GM21737 (cell line): ENCODE measurements around the gene TTC9B.

Source experiments
- ATAC-seq: cut with Tn5 transposase; IDR thresholded peaks from one replicate; pipeline ENCODE4 v1.9.1; 2021; ENCODE audit warnings: mild to moderate bottlenecking, moderate library complexity; ENCODE audit not compliant: unreplicated experiment

The TTC9B gene

DNA sequence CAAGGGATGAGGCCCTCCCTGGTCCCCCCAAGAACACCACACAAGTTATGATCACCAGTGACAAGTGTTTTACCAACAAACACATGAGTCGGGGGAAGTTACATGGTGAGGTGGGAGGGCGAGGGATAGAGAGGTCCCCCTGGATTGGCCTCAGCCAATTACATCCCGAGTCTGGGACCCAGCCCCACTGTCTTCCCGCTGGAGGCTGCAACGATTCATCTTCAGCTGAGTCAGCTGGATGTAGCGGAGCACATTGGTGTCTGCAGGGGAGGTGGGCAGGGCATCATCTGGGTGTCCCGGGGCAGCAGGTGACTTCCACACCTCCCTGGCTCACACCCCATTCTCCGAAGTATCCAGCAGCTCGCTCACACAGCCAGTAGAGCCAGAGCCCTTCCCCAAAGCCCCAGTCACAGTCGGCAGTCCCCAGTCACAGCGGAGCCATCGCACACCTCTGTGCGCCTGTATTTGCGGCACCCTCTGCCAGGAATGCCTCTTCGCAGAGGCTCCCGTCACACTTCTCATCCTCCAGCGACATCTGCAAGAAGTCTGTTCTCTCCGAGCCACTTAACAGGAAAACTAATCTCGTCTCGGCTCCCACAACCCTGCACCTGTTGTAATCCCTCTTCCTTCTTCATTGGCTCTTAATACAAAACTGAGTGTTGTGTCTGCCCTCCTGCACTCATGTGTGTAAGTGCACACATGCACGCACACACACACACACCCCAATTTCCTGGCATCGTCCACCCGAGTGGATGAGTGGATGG lies 2.0 kb downstream of the TTC9B start:
- ATAC-seq: no peak

DNA sequence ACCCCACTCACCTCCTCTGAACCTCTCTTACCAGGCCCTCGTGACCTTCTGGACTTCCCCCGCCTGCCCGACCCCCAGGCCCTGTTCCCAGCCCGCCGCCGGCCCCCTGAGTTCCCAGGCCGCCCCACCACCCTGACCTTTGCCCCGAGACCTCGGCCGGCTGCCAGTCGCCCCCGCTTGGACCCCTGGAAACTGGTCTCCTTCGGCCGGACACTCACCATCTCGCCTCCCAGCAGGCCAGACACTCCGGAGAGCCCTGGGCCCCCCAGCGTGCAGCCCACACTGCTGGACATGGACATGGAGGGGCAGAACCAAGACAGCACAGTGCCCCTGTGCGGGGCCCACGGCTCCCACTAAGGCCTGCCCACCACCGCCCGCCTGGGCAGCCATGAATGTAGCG lies 3.2 kb downstream of the TTC9B start:
- no peak for ATAC-seq

DNA sequence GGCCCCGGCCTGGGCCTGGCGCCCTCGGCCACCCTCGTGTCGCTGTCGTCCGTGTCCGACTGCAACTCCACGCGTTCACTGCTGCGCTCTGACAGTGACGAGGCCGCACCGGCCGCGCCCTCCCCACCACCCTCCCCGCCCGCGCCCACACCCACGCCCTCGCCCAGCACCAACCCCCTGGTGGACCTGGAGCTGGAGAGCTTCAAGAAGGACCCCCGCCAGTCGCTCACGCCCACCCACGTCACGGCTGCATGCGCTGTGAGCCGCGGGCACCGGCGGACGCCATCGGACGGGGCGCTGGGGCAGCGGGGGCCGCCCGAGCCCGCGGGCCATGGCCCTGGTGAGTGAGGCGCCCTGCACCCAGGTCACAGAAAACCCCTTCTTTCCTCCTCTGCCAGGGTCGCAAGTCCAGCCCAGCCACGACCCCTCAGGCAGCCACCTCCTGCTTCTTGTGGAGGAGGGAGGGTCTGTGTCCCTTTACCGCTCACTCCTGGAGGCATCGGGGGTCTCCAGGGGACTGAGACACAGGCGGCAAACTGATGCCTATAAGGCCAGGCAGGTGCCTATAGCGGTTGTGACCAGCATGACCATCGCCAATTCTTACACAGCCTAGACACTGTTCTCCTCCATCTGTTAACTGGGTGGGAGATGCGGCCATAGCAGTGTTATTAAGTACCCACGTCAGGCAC lies 4.2 kb downstream of the TTC9B start:
- ATAC-seq: no peak

DNA sequence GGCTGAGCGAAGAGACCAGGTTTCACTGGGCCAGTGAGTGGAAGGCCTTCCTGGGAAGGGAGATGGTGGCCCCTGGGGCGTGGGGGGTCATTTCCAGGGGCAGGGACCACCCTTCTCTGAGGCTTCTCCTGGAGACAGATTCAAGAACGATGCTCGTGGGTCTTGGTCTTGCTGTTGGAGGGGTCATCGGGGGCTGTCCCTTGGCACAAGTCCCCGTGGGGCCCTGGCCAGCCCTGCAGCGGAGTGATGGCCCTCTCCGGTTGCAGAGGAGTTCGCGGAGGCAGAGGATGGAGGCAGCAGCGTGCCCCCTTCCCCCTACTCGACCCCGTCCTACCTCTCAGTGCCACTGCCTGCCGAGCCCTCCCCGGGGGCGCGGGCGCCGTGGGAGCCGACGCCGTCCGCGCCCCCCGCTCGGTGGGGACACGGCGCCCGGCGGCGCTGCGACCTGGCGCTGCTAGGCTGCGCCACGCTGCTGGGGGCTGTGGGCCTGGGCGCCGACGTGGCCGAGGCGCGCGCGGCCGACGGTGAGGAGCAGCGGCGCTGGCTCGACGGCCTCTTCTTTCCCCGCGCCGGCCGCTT lies 4.8 kb downstream of the TTC9B start:
- no peak for ATAC-seq

DNA sequence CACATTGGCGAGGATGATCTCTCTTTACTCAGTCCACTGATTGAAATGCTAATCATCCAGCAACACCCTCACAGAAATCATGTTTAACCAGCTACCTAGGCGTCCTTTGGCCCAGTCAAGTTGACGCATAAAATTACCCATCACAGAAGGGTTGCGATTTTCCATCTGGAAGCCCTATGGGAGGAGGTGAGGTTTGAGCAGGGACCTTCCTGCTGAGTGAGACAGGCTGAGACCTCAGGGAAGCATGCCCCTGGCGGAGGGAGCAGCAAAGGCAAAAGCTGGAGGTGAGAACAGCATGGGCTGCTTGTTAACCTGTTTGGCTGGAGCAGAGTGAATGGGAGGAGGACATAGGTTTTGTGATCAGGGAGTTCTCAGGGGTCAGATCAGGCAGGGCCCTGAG lies 7.3 kb downstream of the TTC9B start:
- no peak for ATAC-seq

DNA sequence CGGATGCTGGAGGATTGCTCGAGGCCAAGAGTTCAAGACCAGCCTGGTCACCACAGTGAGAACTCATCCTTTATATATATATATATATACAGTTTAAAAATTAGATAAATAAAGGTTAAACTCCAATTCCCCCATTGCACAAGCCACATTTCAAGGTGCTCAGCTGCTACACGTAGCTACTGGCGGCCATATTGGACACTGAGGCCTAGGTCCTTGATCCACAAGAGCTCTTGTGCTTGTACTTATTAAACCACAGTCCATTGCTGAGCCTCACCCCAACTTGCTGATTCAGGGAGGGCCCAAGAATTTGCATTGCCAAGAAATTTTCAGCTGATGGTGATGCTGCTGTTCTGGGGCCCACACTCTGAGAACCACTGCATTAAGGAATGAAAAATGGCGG lies 9.6 kb downstream of the TTC9B start:
- ATAC-seq: no peak

DNA sequence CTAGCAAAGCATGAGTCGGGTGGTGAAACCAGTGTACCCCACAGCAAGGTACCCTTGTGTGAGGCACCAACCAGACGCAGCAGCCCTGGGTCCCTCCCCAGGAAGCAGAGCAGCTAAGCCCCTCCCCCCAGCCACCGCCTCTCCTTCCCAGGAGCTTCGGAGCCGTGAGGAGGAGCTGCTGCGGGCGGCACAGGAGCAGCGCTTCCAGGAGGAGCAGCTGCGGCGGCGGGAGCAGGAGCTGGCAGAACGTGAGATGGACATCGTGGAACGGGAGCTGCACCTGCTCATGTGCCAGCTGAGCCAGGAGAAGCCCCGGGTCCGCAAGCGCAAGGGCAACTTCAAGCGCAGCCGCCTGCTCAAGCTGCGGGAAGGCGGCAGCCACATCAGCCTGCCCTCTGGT lies 12.4 kb downstream of the TTC9B start:
- ATAC-seq: no peak

DNA sequence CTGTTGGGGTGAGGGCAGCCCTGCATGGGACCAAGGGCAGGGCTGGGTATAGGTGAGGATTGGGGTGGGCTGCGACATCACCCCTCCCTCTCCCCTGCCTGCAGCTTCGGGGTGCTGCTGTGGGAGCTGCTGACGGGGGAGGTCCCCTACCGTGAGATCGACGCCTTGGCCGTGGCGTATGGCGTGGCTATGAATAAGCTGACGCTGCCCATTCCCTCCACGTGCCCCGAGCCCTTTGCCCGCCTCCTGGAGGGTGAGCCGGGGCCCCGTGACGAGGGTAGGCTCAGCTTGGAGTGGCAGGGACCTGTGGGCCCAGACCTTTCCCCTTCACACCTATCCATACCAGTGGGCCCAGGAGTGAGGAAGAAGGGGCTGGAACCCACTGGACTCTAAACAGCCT lies 13.8 kb downstream of the TTC9B start:
- ATAC-seq: no peak

DNA sequence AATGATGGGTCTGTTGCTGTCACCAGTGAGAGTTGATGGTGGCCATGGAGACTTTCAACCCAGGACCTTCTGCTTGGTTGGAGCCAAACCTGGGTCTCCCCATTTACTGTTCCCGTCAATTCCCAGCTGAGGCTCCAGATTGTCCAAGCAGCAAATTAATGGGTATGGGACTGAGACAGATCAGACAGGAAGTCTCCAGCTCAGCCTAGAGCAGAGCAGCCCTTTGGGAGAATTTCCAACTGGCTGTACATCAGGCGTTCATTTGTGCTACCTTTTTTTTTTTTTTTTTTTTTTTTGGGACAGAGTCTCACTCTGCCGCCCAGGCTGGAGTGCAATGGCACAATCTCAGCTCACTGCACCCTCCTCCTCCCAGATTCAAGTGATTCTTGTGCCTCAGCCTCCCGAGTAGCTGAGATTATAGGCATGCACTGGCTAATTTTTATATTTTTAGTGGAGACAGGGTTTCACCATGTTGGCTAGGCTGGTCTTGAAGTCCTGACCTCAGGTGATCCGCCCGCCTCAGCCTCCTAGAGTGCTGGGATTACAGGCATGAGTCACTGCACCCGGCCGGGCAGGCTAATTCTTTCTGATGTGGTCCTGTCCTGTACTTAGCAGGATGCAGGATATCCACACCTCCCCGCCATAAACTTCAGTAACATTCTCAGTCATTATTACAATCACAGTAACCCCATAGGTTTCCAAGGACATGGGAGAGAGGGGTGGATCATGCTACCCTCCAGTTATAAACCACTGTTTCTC lies 17.7 kb downstream of the TTC9B start:
- ATAC-seq: no peak

DNA sequence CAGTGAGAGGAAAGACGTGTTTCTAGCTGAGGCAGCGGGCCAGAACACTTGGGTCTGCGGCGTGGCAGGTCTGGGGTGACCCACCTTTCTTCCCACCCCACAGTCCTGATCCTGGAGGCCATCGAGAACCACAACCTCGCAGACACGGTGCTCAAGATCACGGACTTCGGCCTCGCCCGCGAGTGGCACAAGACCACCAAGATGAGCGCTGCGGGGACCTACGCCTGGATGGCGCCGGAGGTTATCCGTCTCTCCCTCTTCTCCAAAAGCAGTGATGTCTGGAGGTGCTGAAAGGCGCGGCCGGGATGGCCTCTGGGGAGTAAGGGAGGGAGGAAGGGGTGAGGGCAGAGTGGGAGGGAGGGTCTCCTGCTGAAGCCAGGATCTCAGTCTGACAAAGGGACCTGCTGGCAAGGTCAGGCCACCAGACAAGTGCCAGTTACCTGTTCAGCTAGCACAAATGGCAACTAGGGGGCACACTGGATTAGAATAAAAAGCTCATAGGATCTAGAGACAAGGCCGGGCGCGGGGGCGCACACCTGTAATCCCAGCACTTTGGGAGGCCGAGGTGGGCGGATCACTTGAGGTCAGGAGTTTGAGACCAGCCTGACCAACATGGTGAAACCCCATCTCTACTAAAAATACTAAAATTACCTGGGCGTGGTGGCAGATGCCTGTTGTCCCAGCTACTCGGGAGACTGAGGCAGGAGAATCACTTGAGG lies 19.8 kb downstream of the TTC9B start:
- ATAC-seq: no peak

DNA sequence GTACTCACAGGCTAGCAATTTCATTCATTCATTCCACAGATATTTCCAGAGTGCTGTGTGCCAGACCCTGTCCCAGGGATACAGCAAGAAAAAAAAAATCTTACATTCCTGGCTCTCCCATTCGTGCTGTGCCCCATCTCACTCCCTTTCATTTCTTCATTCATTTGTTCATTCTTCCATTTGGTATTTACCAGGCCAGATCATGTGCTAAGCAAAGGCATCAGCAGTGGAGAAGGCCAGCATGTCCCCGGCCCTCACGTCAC lies 24.7 kb downstream of the TTC9B start:
- no peak for ATAC-seq

DNA sequence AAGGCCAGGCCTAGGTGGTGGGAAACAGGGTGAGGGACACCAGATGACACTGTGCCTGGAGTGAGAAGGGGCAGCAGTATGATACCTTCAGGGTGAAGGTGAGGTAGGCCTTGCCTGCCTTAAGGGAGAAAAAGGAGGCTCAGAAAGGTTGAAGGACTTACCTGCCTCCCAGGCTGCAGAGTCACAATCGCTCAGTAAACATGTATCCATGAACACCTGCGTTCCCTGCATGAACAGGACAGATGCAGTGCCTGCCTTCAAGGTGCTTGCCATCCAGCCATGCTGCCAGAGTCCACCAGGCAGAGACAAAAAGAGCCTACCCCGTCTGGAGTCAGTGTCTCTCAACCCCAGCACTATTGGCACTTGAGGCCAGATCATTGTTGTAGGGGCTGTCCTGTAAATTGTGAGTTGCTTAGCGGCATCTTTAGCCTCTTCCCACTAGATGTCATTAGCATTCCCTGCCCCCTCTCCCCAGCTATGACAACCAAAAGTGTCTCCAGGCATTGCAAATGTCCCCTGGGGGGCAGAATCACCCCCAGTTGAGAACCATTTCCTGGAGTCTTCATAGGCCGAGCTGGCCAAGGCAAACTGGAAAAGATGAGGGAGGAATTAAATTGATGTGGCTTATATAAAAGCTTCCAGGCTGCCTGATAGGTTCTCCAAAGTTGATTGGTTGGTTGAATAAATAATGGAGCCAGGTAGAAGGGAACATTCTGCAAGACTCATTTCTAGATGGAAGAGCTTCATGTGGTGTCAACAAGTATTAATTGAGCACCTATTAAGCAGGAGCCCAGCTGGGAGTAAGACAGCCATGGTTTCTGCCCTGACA lies 25.2 kb downstream of the TTC9B start:
- ATAC-seq: no peak

DNA sequence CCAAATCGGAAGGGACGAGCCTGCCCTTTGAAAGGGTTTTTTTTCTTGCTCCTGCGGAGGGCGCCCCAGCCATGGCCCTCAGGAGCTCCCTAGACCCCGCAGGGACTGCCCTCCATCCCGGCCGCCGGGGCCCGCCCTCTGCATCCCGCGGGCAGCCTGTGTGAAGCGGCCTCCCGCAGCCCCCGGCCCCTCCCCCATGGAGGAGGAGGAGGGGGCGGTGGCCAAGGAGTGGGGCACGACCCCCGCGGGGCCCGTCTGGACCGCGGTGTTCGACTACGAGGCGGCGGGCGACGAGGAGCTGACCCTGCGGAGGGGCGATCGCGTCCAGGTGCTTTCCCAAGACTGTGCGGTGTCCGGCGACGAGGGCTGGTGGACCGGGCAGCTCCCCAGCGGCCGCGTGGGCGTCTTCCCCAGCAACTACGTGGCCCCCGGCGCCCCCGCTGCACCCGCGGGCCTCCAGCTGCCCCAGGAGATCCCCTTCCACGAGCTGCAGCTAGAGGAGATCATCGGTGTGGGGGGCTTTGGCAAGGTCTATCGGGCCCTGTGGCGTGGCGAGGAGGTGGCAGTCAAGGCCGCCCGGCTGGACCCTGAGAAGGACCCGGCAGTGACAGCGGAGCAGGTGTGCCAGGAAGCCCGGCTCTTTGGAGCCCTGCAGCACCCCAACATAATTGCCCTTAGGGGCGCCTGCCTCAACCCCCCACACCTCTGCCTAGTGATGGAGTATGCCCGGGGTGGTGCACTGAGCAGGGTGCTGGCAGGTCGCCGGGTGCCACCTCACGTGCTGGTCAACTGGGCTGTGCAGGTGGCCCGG lies 26.1 kb downstream of the TTC9B start:
- peak; percentile 7 for ATAC-seq

DNA sequence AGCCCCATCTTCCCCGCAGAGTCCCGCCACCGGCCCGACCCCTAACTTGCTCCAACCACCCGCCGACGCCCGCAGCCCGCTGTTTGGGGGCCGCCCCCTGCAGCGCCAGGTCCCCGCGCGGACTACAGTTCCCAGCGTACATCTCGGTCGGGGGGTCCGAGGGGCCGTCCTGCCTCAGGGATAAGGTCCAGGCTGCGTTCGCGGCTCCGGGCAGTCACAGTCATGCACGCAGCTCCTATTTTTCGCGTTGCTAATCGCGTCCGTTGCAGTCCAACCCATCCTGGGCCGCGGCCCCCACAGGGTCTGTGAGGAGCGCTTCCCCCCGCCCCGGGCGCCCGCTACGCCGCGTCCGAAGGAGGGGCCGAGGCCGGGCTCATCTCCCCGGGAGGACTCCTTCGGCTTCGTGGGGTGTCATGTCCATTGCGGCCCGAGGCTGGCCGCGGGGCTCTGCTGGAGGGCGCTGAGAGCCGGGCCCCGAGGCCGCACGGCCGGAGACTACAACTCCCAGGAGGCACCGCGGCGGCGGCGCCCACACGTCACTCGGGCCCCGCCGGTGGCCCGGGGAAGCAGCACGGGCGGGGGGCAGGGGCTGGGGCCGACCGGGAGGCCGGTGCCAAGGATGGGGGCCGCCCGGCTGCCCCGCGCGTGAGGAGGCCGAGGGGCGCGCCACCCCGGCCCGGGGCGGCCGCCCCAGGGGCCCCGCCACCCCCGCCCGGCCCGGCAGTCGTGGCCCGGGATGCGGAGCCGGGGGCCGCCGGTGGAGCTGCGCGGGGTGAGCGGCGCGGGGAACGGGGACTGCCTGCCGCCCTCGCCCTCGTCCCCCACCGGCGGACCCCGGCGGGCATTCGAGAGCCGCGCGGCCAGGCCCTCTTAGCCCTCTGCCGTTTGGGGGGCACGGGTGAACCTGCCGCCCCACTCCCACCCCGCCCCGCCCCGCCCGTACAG lies 27.0 kb downstream of the TTC9B start, which contains the start of gene MAP3K10:
Gene MAP3K10 (plus strand): TSS at position 536 of the 945 bp plus-strand sequence. CDS start 606 bp downstream, outside the sequence.
- ATAC-seq: peak; percentile 81

DNA sequence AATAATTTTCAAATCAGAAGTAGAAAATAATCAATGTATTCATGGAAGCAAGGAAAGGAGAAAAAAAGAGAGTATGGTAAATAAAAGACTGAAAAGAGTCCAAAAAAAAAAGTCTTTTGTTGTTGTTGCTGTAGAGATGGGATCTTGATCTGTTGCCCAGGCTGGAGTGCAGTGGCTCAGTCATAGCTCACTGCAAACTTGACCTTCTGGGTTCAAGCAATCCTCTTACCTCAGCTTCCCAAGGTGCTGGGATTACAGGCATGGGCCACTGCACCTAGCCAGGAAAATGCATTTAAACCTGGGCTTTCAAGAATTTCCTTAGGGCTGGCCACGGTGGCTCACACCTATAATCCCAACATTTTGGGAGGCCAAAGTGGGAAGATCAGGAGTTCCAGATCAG lies 33.9 kb downstream of the TTC9B start:
- no peak for ATAC-seq

DNA sequence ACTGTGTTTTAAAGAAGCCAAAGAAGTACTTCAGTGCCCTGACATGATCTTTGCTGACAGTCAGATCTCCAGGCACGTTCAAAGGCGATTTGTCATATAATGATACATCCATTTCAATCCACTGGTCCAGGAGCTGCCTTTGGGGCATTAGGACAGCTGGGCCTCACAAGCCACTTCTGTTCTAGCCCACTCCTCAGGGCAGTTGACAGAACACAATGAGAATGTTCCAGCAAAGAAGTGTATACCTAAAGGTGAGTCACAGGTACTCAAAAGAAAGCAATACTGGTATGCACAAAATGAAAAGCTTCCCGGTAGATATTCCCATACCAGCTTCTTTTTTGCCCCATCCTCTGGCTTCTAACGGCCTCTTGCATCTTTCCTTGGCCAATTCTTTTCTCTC lies 39.4 kb downstream of the TTC9B start:
- no peak for ATAC-seq

DNA sequence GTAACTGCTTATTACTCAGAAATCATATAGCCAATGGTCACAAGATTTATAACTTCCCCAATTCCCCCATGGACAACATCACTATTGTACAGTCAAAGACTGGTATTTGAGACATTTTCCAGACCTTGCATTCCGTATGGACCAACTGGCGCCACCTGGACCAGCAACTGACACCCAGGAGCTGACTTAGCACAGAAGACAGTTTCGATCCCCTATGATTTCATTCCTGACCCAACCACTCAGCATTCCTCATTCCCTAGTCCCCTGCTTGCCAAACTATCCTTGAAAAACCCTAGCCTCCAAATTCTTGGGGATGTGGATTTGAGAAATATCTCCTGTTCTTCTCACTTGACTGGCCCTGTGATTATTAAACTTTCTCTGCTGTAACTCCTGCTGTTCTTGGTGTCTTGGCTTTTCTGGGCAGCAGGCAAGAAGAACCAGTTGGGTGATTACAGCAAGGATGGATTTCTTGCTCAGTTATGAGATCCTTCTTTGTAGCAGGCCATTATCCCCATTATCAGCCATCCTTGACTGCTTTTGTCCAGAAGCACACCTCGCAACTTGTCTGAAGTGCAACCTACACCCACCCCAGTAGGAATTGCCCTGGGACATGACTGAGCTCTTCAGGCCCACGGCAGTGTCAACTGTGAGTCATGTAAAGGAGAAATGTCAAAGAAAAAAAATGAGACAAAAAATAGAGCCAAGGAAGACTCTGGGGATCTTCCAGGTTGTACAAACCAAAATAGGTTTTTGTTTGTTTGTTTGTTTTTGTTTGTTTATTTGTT lies 40.7 kb downstream of the TTC9B start:
- no peak for ATAC-seq
